ENCODE results near the gene TGFBR3.

Gene TGFBR3

DNA sequence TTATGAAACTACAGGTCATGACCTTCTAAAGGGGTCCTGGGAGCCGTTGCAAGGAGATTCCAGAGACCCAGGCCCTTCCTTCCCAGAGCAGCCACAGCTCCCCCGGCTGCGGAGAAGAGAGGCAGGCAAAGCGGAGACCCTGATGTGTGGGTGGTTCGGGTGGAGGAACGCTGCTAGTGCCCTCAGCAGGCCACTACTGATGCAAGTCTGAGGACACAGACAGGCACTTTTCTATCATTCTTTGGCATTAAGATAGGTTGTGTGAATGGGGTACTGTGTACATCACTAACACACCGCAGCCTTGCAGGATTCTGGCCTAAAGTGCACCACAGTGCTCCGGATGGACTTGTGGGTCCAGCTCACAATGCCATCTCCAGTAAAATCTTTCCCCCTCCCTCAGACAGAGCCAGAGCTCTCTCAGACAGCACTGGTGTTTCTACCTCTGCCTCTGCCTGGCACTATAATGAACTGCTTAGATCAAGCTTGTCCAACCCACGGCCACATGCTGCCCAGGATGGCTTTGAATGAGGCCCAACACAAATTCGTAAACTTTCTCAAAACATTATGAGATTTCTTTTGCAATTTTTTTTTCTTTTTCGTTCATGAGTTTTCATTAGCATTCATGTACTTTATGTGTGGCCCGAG, 121.4 kb downstream of the TGFBR3 start:
- DNase-seq, result no peak

DNA sequence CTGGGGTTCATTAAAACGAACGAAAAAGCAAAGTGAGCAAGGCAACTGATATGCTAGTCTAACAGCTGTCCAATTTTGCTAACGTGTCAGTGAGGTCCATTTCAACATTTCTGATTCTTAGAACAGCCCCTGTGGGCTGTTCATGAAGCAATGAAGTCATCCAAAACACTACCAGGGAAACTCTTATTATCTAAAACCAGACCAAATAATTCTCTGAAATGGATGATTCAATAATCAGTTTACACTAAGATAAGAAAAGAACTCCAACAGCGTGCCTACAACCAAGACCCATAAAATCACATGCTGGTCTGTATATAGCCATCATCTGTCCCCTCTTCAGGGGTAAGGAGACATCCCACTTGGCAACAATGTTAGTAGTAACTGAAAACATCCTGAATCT, 122.7 kb downstream of the TGFBR3 start:
- no peak for DNase-seq

DNA sequence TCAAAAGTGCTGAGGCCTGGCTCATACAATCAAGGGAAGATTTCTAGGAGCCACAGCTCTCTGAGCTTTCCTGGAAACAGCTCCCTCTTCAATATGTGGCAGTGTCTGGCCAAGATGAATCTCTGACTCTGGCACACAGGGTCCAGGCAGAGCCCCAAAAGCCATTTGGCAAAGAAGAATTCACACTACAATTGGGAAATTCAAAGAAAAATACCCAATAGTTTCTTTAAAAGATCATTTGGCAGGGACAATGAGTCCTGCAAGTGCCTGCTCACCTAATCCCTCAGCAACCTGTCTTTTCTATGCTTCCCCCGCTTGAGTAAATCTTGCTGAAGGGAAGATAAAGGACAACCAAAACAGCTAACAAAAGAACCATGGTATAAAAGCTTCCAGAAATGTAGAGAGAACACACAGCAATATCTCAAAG, 124.6 kb downstream of the TGFBR3 start:
- no peak for DNase-seq

DNA sequence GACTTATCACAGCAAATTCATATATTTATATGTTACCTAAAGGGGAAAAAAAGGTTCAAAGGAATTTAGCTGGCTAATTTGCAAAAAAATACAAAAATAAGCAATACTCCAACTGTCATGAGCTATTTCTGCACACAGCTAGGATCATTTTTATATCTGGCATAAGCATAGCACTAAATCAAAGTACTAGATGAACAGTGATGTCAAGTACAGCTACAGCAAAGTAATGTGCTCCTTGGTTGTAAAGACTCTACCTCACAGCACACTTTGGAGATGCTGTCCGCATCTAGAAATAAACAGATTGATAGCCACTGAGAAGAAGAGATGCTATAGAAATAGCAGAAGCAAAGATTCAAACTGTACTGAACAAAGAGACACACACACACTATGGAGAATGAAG, 125.4 kb downstream of the TGFBR3 start:
- no peak for DNase-seq

DNA sequence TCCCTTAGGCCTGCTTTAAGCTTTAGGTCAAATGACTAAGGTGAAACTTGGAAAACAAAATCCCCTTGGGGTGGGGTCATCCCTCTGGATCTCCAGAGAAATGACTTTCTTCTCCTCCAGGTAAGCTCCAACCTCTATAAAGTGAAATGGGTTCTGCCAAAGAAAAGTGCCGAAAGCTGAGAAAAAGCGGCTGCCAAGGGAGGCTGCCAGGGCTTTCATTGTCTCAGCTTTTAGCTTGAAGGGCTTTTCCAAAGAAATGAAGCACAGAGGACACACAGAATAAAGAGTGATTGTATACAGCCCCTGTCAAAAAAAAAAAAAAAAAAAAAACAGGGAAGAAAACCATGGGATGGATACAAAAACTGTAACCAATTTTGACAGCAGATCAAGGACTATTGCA, 126.9 kb downstream of the TGFBR3 start:
- DNase-seq, result peak in 2 of 56 donors; percentile 11 to 21

DNA sequence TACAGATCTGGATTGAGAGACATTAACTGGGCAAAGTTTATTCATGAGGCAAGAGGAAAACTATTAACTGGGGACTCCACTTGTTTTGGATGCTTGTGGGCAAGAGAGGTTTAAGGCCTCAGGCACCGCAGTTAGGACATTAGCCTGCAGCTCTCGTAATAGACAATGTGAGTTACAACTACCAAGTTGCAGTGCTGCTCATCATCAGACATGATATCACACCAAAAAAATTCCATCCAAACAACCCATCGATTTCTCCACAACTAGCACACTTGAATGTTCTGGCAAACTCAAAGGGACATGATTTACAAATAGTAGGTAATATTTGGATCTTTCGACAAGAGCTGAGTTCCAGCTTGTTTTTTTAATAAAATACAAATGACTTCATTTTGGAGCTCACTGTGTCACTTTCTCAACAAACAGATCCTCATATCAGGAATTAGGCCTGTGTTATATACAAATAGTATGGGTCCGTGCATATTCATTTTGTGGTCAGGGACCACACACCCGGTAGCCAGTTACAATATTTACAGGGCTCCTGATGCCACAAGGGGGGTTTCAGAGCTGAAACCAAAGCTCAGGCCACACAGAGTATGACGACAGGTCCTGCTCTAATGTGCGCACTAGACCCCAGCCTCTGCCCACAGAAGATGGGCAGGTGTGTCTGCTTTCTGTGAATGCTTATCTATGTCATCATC, 128.0 kb downstream of the TGFBR3 start:
- DNase-seq, result no peak

DNA sequence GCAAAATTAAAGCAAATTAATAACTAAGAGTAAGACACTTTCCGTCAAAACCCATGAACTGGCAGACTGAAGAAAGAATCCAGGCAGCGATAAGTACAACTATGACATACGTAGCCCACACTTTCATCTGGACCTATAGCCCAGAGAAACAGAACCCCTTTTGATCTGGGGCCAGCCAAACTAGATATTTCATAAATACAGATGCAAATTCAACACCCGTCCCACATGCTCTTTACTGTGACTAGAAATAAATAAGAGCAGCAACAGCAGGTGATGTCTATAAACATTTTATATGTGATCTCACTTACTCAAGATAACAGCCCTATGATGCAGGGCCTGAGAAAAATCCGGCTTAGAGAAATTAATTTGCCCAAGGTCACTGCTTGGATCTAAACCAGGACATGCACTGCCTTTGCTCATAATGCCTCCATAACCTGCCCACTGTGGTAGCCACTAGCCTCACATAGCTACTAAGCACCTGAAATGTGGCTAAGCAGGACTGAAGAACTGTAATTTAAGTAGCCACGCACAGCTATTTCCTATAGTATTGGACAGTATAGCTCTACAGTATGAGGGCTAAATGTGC, 130.2 kb downstream of the TGFBR3 start:
- no peak for DNase-seq

DNA sequence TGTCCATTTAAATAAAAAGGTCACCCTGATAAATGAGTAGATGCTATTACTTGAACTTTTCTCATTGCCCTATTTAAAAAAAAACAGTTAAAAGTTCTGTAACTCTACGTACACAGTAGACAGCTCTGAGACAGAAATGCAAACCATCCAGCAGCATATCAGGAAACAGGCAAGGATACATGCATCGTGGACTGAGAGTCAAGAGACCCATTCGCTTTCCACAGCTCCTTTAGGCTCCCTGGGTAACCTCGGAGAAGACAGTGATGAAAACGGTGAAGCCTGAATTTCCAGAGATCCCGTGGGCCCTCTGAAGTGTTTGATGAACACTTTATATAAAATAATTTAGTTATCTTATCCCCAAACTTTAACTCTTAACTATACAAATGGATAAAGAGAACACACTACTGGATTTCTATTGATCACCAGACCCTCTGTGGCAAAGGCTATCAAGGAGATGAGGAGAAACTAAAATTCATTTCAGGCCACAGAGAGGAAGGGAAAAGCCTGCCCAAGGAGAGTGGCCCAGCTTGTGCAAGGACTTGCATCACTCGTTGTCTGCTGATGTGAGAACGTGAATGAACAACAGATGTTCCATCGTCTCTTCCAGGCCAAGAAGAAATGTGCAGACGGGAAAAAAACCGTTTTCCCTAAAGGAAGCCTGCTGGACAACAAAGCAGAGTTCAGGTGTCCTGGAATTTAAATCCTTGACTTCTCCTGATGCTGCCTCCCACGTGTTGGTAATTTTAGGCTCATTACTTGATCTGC, 131.0 kb downstream of the TGFBR3 start:
- no peak for DNase-seq

DNA sequence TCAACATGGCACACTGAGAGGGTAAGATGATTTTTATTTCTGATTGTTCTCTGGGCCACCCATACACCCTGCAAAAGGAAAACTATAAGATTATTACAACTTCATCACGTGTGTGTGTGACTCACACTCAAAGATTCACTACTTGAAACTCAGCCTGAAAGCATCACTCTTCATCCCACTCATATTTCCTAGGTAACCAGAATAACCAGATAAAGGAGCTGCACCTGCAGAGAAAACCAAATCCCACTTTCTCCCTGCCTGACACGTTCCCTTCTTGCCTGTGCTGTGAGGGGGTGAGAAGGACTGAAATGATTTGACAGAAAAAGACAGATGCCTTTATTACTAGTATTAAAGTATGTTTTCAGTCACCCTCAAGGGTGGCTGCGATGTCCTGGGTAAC, 131.6 kb downstream of the TGFBR3 start:
- peak in 2 of 56 donors; percentile 11 to 31 for DNase-seq

DNA sequence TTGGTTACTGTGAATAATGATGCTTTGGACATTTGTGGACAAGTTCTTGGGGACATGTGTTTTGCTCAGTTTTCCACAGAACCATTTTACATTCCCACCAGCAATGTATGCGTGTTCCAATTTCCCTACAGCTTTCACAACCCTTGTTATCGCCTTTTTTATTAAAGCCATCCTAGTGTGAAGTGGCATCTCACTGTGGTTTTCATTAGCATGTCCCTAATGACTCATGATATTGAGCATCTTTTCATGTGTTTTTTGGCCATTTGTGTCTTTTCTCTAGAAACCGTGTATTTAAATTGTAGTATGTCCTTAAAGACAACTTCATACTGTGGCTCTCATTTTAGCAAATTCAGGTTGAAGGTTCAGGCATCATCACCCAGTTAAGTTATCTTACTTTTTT, 132.1 kb downstream of the TGFBR3 start:
- DNase-seq, result no peak

DNA sequence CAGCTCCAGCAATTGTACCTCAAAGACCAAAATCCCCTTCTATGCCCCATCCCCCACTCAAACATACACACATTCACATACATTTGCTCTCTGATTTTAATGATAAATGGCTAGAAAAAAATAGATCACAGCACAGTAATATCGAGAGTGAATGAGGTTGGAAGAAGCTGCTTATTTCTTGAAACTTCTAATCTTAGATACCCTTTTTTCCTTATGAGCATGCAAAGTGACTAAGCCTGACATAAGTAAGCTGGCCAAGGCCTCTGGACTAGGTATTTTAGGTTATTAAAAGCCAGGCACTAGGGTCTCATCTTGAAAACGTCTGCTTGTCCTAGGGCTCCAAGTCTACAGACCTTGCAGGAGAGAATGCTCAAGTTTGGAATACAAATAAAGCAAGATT, 133.6 kb downstream of the TGFBR3 start:
- no peak for DNase-seq

DNA sequence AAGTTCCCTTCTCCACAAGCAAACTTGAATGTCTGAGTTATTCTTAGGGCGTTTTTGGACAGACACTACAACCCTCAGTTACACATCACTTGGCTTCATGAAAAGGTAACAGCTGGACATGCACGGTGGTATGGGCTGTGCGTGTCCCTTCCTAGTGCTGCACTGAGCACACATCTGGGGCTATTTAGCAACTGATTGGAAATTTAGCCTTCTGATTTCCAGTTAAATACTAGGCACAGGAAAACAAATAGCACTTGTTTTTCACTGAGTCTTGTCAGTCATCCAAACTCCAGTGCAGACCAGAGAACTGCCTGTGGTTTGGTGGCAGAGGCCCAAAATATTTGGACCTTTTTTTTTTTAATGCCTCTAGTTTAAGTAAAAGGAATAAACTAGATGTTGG, 134.7 kb downstream of the TGFBR3 start:
- peak in 4 of 56 donors; percentile 12 to 39 (median 17) for DNase-seq

DNA sequence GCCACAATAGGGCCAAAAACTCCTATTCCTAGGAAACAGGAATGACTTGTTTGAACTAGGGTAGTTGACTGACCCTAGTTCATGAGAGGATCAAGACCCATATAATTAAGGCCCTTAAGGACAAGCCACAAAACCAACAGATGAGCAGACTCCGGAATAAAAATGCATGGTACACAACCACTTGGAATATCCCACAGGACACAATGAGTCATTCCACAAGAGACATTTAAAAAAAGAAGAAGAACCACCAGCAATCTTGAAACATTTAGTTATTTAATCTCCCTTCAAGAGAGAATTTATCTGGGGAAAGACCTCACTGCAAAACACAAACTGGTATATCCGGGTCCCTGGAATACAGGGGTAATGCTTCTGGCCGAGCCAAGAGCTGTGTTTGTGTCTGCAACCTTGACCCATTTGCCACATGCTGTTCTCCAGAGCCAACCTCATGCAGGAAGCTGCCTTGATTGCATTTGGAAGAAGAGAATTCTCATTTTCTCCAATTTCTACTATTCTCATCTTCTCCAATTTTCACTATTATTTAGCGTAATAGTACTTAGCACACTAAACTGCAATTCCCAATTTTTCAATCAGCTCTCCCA, 135.5 kb downstream of the TGFBR3 start:
- no peak for DNase-seq

DNA sequence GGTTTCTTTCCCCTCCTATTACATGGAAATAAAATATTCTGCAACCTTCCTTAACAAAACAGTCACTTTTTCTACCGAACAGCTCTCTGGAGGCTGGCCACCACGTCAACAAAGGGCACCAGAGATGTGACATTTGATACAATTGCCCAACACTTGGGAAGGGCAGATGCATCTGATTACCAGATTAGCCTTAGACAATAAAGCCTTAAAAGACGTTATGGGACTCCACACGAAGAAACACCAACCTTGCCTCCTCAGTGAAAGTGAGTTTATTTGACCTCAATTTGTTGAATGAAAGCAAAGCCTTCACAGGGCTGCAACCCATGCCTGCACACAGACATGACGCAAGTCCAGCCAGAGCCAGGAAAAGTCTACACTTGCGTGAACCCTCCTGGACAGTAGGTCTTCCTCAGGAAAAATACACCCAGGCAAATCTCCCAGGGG, 136.1 kb downstream of the TGFBR3 start:
- no peak for DNase-seq

DNA sequence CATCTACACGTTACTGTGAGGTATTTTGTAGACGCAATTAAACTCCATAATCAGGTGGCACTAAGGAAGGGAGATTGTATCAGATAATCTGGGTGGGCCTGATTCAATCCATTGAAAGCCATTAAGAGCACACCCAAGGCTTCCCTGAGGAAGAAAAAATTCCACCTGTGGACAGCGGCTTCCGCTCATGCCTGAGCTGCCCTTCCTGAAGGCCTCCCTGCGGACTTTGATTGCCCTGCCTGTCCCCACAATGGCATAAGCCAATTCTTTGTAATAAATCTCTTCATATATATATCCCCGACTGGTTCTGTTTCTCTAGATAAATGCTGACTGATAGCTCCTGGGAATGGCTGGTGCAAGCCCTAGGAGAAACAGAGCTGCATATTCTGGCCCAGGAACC, 138.3 kb downstream of the TGFBR3 start:
- no peak for DNase-seq

DNA sequence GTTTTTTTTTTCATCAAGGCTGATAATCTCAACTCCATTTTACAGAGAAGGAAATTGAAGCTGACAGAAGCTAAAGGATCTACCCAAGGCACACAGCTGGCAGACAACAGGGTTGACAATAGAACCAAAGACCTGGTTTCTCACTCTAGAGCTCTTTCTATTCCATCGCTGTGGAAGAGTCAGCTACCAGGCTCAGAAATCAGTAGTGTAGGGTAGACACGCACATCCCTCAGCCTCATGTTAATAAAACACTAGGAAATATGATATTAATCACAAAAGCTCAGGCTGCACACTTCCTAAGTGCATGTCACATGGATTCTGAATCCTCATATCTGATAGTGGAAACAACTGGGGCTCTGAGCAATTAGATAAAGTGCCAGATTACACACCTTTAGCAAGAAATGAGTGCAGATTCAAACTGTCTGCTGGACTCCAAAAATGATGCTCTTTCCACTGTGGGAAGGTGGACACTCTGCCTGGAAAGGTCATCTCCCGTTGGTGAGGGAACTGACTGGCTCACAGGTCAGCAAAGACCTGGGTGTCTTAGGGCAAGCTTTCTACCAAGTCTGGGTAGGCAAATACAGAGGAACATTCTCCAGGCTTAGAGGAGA, 139.1 kb downstream of the TGFBR3 start:
- DNase-seq, result no peak

DNA sequence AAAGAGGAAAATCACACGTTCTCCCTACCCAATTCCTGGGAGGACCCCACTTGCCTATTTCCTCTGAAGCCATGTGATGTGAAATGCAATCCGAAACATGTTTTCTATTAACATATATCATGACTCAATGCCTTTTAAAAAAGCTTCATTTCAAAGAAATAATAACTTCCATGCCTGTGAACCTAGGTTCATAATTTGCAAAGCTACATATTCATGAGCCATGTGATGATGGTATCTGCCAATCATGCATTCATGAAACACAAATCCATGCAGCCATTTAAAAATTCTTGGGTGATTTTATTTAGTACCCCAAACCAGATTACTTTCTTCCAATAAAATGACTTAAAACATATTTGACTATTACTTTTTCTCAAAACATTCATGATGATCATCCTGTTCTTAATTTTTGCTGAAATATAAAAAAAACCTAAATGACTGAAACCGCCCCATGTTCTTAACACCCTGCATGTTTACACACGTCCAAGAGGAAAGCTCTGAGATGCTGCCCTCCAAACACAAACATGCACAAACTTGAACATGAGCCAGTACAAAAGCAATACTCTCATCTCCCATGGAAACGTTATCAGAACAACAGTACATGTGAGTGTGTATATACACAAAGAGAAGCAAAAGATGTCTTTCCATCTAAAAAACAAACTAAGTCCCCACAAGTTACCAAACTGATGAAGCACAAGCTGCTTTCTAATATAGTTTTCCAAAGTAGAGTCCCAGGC, 140.1 kb downstream of the TGFBR3 start:
- DNase-seq, result no peak

DNA sequence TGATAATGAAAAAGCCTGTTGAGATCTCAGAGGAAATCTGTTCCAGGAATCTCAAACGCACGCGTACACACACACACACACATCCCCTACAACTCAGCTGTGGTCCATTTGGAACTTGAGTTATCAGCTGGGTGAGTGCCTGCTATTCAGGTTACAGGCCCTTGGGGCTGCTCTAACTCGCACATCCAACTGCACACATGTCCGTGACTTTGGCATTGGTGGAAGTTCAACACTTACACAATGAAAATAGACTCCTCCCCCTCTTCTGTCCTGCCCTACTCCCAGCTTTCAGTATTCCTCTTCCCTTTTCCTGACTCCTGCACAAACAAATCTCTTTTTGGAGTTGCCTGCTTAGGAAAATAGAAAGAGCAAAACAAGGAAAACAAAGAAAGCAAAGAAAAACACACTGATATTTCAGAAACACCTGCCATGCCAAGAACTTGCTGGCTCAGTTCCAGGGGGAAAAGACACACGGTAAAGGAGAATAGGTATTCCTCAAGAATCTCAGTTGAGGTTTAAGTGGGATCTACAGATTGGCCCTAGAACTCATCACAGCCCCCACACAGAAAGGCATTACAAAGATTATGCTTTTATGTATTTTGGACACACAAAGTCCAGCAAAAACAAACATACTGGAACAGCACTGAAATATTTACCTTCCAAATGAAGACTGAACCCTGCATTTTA, 140.9 kb downstream of the TGFBR3 start:
- no peak for DNase-seq

DNA sequence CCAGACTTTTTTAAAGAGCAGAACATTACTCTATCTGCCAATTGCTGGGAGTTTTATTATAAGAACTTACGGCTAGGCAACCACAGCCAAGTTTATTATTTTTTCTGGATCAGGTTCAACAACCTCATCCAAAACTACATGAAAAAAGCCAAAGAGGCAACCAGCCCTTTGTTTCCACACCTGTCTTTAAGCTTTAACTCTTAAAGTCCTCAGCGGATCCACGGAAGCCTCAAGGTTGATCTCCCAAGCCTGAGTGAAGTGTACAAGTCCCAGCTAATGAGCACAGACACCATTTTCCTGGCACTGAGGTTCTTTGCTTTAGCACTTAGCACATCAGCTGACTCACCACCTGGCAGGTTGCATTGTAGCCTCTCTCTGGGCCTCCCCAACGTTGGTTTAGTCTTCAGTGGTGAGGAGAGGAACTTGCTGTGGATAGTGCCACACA, 143.1 kb downstream of the TGFBR3 start:
- DNase-seq, result no peak

DNA sequence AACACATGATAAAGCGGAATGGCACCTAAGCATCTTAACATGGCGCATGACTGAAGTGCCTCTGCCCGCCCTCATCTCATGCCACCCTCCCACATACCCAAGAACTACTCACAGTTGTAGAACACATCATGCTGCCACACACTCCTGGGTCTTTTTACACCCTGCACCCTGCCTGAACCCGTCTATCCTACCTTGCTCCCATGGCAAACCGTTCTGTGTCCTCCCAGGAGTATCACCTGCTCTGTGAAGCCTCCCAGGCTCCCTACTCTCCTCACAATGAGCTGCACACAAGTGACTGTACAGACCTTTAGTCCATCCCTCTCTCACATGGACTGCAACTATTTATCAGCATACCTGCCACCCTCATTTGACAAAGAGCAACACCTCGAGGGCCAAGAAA, 144.0 kb downstream of the TGFBR3 start:
- no peak for DNase-seq
